ENCODE measurements around the gene TTC39C. TPM values are rescaled to one million over a fixed set of nuclear protein-coding genes. Genes with fewer than 3 reads are reported as not detected.

The TTC39C gene
- total and polyA plus RNA-seq, 2 of the 8 experiments (the other 6 are each of a cell fraction or from before 2014, with no cell fraction given) = 8.1 to 79.1 TPM

- no peak overlapping the region for H3K4ac ChIP-seq (replicated peaks; ENCODE audit: insufficient read length, low read depth, low read length)
- TF ChIP-seq, protein P1, sequence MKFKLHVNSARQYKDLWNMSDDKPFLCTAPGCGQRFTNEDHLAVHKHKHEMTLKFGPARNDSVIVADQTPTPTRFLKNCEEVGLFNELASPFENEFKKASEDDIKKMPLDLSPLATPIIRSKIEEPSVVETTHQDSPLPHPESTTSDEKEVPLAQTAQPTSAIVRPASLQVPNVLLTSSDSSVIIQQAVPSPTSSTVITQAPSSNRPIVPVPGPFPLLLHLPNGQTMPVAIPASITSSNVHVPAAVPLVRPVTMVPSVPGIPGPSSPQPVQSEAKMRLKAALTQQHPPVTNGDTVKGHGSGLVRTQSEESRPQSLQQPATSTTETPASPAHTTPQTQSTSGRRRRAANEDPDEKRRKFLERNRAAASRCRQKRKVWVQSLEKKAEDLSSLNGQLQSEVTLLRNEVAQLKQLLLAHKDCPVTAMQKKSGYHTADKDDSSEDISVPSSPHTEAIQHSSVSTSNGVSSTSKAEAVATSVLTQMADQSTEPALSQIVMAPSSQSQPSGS (IDR thresholded peaks at IDR 0.05; ENCODE audit: low read length) = no peak
- TF ChIP-seq KDM1A (IDR thresholded peaks at IDR 0.05; ENCODE audit: borderline replicate concordance, low read length) = peak; percentile 42; the same call in 1 of the 2 replicates
- no peaks in the 10 kb centered on the region for H3K27me3 ChIP-seq (replicated peaks in 1 of 4; ENCODE audit: control insufficient read depth in 3 of 4, extremely low read depth in 1 of 4, insufficient read depth in 3 of 4, low read length in 3 of 4)
- H4K5ac ChIP-seq (ENCODE audit: insufficient read length, low read depth, low read length) = no peak overlapping the region
- CTCF ChIA-PET (ENCODE audit: partially characterized antibody) = interaction anchor here (1.7 kb wide), 1 partner anchor 15 kb away, joined by 4 read pairs; no protein-coding TSS in a partner anchor
- H3K4me3 ChIP-seq (ENCODE audit: extremely low read depth in 1 of 4, insufficient read depth in 2 of 4, low read depth in 3 of 4, low read length in 4 of 4) = no peak overlapping the region
- H3K79me1 ChIP-seq (ENCODE audit: low read depth, low read length) = 0 out of 2 replicates have a peak, but pooled peaks cover 2% of the 10 kb centered on the region
- H3K27ac ChIP-seq (ENCODE audit: low read depth, low read length) = no peak overlapping the region
- H3K18ac ChIP-seq (ENCODE audit: extremely low read depth, low read length) = no peak overlapping the region
- no peak overlapping the region for H2BK12ac ChIP-seq (ENCODE audit: low read depth, low read length)
- H3K36me3 ChIP-seq (ENCODE audit: control insufficient read depth in 2 of 4, insufficient read depth in 4 of 4, low read length in 3 of 4) = no peaks in the 10 kb centered on the region
- peaks cover 0 to 58% of the 10 kb centered on the region in 2 experiments; a peak in 2 of 4 replicates for H3K79me2 ChIP-seq (ENCODE audit: control insufficient read depth in 1 of 2, insufficient read depth in 2 of 2, low read length in 2 of 2)
- H4K8ac ChIP-seq (ENCODE audit: extremely low read depth, insufficient read depth, low read length) = no peak overlapping the region
- 100% methylated on average over 1 of the region's 1 CpG; no CpG with 5 or more reads in 1 of the 2 experiments for WGBS, 2 experiments (ENCODE audit: extremely low coverage in 1 of 2, insufficient coverage in 1 of 2, insufficient read length in 1 of 2, insufficient replicate concordance in 2 of 2, low coverage in 1 of 2, low lambda C conversion rate in 2 of 2, missing lambda C conversion rate in 1 of 2)
- no peak overlapping the region for H3K9ac ChIP-seq (replicated peaks in 1 of 4; ENCODE audit: extremely low read depth in 1 of 4, low read depth in 3 of 4, low read length in 3 of 4)
- H3K23me2 ChIP-seq (ENCODE audit: low read depth, low read length) = no peaks in the 10 kb centered on the region
- H2BK15ac ChIP-seq (ENCODE audit: low read length) = no peak overlapping the region
- no peak overlapping the region for H2BK5ac ChIP-seq (ENCODE audit: low read depth, low read length)
- no peak overlapping the region for H3K4me2 ChIP-seq (ENCODE audit: insufficient read depth in 1 of 2, low read depth in 2 of 2, low read length in 2 of 2)
- H3K4me1 ChIP-seq (replicated peaks in 1 of 4; ENCODE audit: control insufficient read depth in 3 of 4, insufficient read depth in 4 of 4, low read length in 3 of 4) = peaks cover 0 to 4% (median 2%) of the 10 kb centered on the region in 4 experiments; a peak in 4 of 7 replicates
- no peak for FAIRE-seq
- POLR2A ChIA-PET (ENCODE audit: partially characterized antibody) = no interaction called here
- no peak for DNase-seq (ENCODE audit: low read depth in 1 of 2, low spot score in 2 of 2)
- no peaks in the 10 kb centered on the region for H3K9me3 ChIP-seq (ENCODE audit: insufficient read depth in 2 of 2, low read depth in 1 of 2, low read length in 1 of 2)
- no peak overlapping the region for H2BK20ac ChIP-seq (ENCODE audit: low read length)
- no peak overlapping the region for H3K56ac ChIP-seq (replicated peaks; ENCODE audit: insufficient read length, low read depth, low read length)
- no peak overlapping the region for H2AK5ac ChIP-seq (ENCODE audit: low read depth, low read length)
- no peak overlapping the region for H3K23ac ChIP-seq (ENCODE audit: insufficient read length)
- H4K91ac ChIP-seq (replicated peaks; ENCODE audit: insufficient read length, low read length) = no peak overlapping the region
- peaks cover 0 to 4% of the 10 kb centered on the region in 2 experiments for H4K20me1 ChIP-seq (replicated peaks in 1 of 2; ENCODE audit: control insufficient read depth in 1 of 2, insufficient read depth in 2 of 2, low read length in 2 of 2)
- H2BK120ac ChIP-seq (replicated peaks; ENCODE audit: low read depth, low read length) = no peak overlapping the region
- no peak overlapping the region for H3K14ac ChIP-seq (ENCODE audit: insufficient read length)
- no peak overlapping the region for H2AFZ ChIP-seq (ENCODE audit: low read length)
Observed at GRCh38 chr18:24057804-24058203, 43.2 kb downstream of the TTC39C start.

Measured in H1 (cell line).